OCI-M1 (cell line): ENCODE data around the gene THTPA.

Source experiments
- DNase-seq: peaks from one replicate; lab custom pipeline; 2025; lab: John Stamatoyannopoulos, UW

THTPA gene

DNA sequence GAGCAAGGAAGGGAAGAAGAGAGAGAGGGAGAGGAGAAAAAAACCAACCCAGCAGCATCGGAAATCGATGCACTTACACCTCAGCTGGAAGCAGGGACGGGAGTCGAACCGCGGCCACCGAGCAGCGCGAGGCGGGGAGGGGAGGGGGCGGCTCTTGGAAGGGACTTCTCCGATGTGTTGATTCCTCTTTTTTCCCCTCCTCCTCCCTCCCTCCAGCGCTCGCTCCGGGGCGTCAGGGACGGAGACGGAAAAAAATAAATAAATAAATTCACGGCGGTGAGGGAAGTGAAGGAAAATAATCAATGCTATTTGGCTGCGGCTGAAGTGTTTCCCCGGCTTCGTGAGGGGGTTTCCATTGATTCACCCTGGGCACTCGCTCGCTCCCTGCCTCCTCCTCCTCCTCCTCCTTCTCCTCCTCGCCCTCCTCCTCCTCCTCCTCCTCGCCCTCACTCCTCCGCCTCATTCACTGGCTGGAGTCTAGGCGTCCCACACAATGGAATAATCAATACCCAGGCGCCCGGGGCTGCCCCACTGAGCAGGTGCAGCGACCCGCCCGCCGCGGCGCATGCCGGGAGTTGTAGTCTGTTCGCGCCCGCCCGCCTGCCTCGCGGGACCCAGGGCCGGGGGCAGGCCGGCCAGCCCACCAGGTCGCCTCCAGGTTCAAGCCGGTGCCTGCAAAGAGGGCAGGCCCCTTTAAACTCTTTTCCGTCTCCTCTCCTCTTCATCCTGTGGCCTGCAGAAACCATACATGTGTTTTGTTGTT is 4.6 kb upstream of the THTPA start, which contains the start of gene ZFHX2:
ZFHX2 (minus strand) TSS at position 500 of the 763 bp plus-strand sequence. CDS start 16,440 bp downstream, outside the sequence.
- peak; percentile 84 for DNase-seq

DNA sequence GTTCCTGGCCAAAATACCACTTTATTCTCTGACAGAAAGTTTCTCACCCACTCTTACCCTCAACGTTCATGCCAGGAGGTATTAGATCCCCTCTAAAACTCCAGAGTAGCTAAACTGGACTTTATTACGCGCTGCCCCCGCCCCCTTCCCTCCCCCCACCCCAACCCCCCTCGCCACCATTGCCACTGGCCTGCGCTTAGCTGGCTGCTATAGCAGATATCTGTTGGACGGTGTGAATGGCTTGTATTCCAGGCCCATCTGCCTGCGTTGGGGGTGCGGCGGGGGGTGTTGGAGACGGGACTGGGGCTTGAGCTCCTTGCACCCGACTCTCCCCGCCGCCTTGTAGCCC is 564 bp upstream of the THTPA start:
- no peak for DNase-seq

- no peak for DNase-seq
These were observed 799 bp downstream of the THTPA start for GRCh38 chr14:23556700-23557440.

- DNase-seq = no peak
These were observed 1.4 kb downstream of the THTPA start for GRCh38 chr14:23557521-23557920.

DNA sequence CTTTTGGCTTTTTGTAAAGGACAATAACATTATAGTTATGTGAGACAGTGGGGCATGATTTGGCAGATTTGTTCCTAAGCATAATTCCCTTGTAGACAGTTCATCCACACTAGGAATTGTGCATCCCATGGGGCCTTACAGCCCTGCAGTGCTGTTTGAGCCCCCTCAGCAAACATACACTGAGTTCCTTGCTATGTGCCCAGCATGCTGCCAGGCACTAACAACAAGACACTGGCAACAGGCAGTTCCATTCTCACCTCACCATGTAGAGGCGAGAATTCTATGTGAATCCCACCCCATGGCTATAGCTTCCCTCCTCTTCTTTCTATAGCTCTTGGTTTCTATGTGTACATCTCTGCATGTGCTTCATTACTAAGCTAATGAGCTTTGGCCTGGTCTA is 1.9 kb downstream of the THTPA start:
- no peak for DNase-seq

DNA sequence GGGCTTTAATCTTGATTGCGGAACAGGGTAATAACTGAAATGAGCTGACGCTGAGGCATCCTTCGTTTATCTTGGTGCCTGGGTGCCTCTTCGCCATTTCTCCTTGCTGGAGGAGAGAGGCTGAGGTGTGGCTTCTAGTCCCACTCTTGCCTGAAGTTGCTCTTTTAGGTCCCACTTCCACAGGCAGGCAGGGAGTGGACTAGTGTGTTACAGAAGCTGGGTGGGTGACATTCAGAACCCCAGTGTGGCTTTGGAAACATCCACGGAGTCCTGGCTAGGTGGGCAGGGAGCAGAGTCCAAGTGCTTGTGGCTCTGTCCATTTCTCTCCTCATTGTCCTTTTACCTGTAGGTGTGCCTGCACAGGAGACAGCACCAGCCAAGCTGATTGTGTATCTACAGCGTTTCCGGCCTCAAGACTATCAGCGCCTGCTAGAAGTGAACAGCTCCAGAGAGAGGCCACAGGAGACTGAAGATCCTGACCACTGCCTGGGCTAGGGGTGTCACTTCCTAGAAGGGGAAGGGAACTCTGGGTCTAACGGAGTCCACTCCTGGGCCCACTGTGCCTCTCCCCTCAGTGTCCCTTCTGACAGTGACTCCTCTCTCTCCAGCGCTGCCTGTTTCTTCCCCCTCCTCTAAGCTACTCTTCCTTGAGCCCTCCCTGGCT is 2.4 kb downstream of the THTPA start:
- DNase-seq = no peak

DNA sequence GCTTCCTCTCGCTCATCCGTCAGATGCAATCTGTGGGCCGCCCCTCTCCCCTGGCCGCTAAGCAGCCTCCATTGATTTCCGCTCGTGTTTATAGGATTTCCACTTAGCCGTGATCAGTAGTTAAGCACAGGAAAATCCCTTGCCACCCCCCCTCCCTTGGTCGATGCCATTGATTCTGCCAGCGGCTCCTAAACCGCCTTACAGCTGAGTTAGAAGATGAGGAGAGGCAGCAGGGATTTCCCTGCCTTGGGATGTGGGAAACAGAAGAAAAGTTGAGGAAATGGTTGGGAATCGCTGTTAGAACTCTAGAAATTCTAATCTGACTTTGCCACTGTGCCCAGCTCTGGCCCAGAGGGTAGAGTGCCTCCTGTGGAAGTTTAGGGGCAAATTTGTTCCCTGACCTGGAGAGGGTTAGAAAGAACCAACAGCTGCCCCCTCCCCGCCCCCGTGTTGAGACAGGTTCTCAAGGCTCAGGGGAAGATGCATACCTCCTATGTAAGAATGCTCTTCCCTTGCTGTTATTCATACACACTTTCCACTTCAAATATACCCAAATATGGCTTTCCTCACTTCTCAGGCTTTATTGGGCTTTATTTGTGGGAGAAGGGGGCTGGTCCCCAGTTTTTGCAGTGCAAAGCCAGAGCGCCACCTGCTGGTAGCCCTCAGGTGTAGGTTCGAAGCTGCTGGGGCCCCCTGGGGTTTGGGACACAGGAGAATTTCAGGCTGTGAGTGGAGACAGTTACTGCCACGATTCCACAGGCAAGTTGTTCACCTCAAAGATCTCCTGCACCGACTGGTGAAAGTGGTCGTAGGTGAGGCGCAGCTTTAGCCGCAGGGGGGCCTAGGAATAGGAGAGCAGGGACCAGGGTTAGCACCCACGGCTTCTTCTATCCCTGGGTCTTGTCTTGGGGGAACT is 3.2 kb downstream of the THTPA start:
- DNase-seq = peak; percentile 48

GRCh38 chr14:23559926-23560520 is 4.0 kb downstream of the THTPA start:
- DNase-seq = no peak

GRCh38 chr14:23561259-23561658 is 5.2 kb downstream of the THTPA start:
- DNase-seq = no peak

GRCh38 chr14:23561873-23562821 is 6.1 kb downstream of the THTPA start:
- DNase-seq = no peak

GRCh38 chr14:23562822-23563472 is 6.9 kb downstream of the THTPA start:
- peak; percentile 61 for DNase-seq

DNA sequence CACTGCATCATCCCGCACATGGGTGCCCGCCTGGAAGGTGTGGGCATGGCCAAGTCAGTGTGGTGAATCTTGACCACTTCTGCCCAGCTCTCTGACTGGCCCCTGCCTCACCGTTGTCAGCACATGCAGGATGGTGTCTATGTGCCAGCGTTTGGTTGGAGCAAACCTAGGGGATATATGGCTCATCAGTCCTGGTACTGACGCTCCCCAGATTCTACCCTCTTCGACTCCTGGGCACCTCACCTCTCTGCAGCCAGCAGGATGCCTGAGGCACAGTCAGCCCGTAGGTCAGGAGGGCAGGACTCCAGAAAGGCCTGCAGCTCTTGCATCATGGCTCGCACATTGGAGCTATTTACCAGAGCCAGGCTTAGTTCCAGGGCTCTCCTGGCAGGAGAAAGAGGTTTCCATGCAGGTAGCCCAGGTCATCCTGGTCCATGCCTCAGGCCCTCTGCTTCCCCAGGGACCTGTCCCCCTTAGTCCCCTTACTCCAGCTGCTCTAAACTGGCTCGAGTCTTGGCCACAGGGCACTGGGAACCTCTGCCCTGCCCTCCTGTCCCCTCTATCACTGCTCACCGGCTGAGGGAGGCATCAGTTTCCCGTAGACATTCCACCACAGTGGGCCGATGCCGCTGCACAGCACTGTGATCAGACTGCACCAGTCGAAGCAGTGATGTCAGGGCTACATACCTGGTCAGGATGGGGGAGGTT is 7.6 kb downstream of the THTPA start:
- no peak for DNase-seq

GRCh38 chr14:23564181-23564812 is 8.2 kb downstream of the THTPA start:
- DNase-seq = no peak

GRCh38 chr14:23564876-23565275 is 8.8 kb downstream of the THTPA start:
- DNase-seq = no peak

GRCh38 chr14:23565626-23566025 is 9.6 kb downstream of the THTPA start:
- DNase-seq = no peak

GRCh38 chr14:23566112-23566777 is 10.2 kb downstream of the THTPA start:
- no peak for DNase-seq

DNA sequence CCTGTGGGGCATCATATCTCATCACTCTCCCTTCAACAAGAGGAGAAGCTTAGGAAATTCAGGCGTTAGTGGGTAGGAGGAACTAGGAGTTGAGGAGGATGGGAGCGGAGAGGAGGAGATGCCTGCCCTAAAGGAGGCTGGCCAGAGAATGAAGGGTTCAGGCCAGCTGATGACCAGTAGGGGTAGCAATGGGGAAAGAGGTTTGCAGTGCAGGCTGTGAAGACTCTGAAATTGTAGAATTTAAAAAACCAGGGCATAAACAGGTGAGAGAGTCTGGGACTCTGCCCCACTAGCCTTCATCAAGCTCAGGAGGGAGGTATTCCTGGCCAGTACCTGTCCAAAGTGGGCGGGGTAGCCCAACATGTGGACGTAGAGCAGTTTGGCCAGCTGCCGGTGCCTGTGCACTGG is 10.7 kb downstream of the THTPA start:
- peak; percentile 42 for DNase-seq
